ENCODE data around the gene KDSR. TPM values are rescaled to one million over a fixed set of nuclear protein-coding genes. Genes with fewer than 3 reads are reported as not detected.

The KDSR gene
- total and polyA plus RNA-seq, 10 donors: 5.7 to 42.2 (median 32.6) TPM

DNA sequence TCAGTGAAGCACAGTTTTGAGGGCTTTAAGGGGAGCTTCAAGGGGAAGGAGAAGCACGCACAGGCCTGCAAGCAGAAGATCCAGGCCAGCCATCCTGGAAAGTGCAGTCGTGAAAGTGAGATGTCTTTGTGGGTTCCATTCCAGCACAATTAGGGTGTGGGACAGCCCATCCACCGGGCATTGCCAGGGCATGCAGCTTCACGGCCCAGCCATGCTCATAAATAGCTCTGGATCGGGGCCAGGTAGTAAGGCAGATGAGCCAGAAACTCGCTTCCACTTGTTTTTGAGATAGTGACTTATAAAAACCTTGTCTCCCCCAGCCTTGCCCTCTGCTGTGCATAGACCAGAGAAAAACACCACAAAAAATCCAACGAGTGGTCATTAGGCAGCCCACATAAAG is 21.0 kb downstream of the KDSR start:
- H3K36me3 ChIP-seq: peaks cover 0 to 100% (median 45%) of the 10 kb centered on the region in 6 donors
- no peak overlapping the region for H3K27ac ChIP-seq

DNA sequence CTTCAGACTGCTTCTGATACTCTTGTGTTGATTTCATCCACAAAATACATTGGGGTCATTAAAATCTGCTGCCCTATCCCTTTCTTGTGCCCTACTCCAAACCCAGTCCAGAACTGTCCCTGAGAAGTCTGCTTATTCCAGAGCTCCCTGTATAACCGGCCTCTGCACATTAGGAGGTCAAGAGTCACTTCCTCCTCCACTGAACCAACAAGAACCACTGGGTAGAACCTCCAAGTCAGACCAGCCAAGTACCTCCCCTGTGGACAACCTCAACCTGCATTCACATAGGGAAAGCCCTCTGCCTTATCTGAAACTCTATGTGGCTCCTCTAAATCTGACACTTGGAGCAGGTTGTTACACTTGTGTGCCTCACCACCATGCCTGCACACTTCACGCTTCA is 22.1 kb downstream of the KDSR start:
- no peak for TF ChIP-seq POLR2A (IDR thresholded peaks at IDR 0.05)
- TF ChIP-seq POLR2AphosphoS5 (IDR thresholded peaks at IDR 0.05): no peak
- TF ChIP-seq, protein P1, sequence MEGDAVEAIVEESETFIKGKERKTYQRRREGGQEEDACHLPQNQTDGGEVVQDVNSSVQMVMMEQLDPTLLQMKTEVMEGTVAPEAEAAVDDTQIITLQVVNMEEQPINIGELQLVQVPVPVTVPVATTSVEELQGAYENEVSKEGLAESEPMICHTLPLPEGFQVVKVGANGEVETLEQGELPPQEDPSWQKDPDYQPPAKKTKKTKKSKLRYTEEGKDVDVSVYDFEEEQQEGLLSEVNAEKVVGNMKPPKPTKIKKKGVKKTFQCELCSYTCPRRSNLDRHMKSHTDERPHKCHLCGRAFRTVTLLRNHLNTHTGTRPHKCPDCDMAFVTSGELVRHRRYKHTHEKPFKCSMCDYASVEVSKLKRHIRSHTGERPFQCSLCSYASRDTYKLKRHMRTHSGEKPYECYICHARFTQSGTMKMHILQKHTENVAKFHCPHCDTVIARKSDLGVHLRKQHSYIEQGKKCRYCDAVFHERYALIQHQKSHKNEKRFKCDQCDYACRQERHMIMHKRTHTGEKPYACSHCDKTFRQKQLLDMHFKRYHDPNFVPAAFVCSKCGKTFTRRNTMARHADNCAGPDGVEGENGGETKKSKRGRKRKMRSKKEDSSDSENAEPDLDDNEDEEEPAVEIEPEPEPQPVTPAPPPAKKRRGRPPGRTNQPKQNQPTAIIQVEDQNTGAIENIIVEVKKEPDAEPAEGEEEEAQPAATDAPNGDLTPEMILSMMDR (IDR thresholded peaks at IDR 0.05 in 8 of 11, conservative IDR thresholded peaks at IDR 0.05 in 3 of 11): no peak
- peaks cover 0 to 16% (median 3%) of the 10 kb centered on the region in 6 donors for H3K4me1 ChIP-seq
- H3K36me3 ChIP-seq: peaks cover 0 to 97% (median 42%) of the 10 kb centered on the region in 6 donors
- H3K9me3 ChIP-seq: no peaks in the 10 kb centered on the region
- WGBS, 5 donors: 68 to 89% (median 83%) methylated on average over 2 of the region's 2 CpGs
- DNase-seq: no peak
- H3K27ac ChIP-seq: no peak overlapping the region
- no peak overlapping the region for H3K4me3 ChIP-seq
- H3K27me3 ChIP-seq (replicated peaks in 1 of 7): no peaks in the 10 kb centered on the region
- intact Hi-C loops (cut with DNase I; ENCODE audit: low total_unique reads): loop anchor here (5.0 kb wide), 1 partner anchor 92 kb away; no protein-coding TSS in a partner anchor

More for the DNA sequence above, 21.0 kb downstream of the KDSR start:
- no peaks in the 10 kb centered on the region for H3K27me3 ChIP-seq (replicated peaks in 1 of 7)
- no peak overlapping the region for H3K4me3 ChIP-seq
- intact Hi-C loops (cut with DNase I; ENCODE audit: low total_unique reads): loop anchor here (5.0 kb wide), 1 partner anchor 91 kb away; no protein-coding TSS in a partner anchor
- WGBS, 5 donors: 68 to 89% (median 78%) methylated on average over 5 to 7 of the region's 7 CpGs
- DNase-seq: no peak
- H3K4me1 ChIP-seq: peaks cover 0 to 16% (median 3%) of the 10 kb centered on the region in 6 donors
- H3K9me3 ChIP-seq: no peaks in the 10 kb centered on the region
- no peak for TF ChIP-seq POLR2A (IDR thresholded peaks at IDR 0.05)
- TF ChIP-seq, protein P1 (IDR thresholded peaks at IDR 0.05 in 8 of 11, conservative IDR thresholded peaks at IDR 0.05 in 3 of 11): no peak

DNA sequence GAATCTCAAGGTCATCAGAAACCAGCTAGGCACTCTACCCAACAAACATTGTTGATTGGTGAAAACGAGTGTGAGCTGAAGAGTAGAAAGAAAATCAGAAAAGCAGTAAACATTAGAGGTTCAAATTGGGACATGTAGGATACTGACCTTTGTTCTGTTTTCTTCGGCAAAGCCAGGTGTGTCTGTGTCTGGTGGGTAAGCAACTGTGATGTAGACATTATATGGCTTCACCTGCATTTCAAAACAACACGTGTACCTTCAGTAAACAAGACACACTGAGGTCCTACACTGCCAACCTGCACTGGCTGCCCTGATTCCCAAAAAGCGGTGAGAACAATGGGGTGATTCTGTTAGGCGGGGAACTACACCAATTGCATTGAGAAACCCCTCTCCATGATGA is 22.7 kb downstream of the KDSR start:
- Histone ChIP-seq H3K4me1 (peaks cover 0 to 16% (median 3%) of the 10 kb centered on the region in 6 donors), H3K36me3 (peaks cover 0 to 96% (median 38%) of the 10 kb centered on the region in 6 donors)

DNA sequence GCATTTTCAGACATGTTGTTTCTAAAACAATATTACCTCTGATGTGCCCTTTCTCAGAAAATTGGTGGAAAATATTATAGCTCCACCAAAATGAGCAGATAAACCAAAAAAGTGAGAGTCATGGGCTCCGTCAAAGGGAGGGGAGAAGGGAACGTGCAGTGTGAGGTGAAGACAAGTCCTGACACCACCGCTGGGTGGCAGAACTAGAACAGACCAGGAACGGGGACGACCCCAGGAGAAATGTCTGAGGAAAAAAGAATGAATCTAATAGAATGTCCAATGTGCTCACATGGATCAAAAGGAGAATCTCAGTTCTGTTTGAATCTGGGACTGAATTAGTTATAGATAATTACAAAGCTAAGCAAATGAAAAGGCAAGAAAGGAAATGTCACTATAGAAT is 24.8 kb downstream of the KDSR start:
- no peak for TF ChIP-seq POLR2A (IDR thresholded peaks at IDR 0.05)
- TF ChIP-seq, protein P1 (IDR thresholded peaks at IDR 0.05 in 8 of 11, conservative IDR thresholded peaks at IDR 0.05 in 3 of 11): peak in 8 of 11 experiments; percentile 20 to 47 (median 33)
- intact Hi-C loops (cut with DNase I; ENCODE audit: low total_unique reads): no loop called here
- WGBS, 5 donors: 41 to 59% (median 47%) methylated on average over 5 of the region's 5 CpGs
- DNase-seq: no peak
- no peak overlapping the region for H3K4me3 ChIP-seq
- H3K27me3 ChIP-seq (replicated peaks in 1 of 7): no peaks in the 10 kb centered on the region
- peaks cover 0 to 16% (median 2%) of the 10 kb centered on the region in 6 donors for H3K4me1 ChIP-seq
- H3K9me3 ChIP-seq: no peaks in the 10 kb centered on the region
- H3K36me3 ChIP-seq: peaks cover 0 to 96% (median 40%) of the 10 kb centered on the region in 6 donors
- H3K27ac ChIP-seq: no peak overlapping the region

More for the DNA sequence above, 22.7 kb downstream of the KDSR start:
- TF ChIP-seq, protein P1 (IDR thresholded peaks at IDR 0.05 in 8 of 11, conservative IDR thresholded peaks at IDR 0.05 in 3 of 11): no peak
- TF ChIP-seq POLR2A (IDR thresholded peaks at IDR 0.05) (no peak), POLR2AphosphoS5 (IDR thresholded peaks at IDR 0.05) (no peak)
- 82 to 98% (median 92%) methylated on average over 5 of the region's 5 CpGs for WGBS, 5 donors
- Histone ChIP-seq H3K27ac (no peak overlapping the region), H3K9me3 (no peaks in the 10 kb centered on the region), H3K27me3 (replicated peaks in 1 of 7) (no peaks in the 10 kb centered on the region), H3K4me3 (no peak overlapping the region)
- intact Hi-C loops (cut with DNase I; ENCODE audit: low total_unique reads): no loop called here
- no peak for DNase-seq
